G401.6 (cell line): ENCODE measurements around the gene MXRA8.

Experiments used
- FAIRE-seq: peaks from 2 replicates; lab custom pipeline; 2012; peaks lifted over from hg19 to GRCh38; lab: Jason Lieb, UNC

MXRA8 gene

DNA sequence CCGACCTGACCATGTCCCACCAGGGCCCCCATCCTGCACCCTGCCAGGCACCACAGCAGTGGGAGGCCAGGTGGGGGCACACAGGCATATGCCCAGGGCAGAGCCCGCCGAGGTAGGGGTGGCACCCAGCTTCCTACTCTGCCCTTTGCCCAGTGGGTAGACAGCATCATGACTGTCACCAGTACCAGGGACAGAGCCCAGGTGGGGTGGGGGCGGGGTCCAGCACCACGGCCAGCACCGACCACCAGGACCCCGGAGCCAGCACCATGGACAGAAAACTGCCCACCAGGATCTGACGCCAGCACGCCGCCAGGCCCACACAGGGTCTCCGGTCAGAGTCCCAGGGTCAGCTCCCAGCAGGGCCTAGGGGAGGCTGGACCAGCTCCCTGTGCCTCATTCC, 23.5 kb downstream of the MXRA8 start:
- FAIRE-seq = no peak

DNA sequence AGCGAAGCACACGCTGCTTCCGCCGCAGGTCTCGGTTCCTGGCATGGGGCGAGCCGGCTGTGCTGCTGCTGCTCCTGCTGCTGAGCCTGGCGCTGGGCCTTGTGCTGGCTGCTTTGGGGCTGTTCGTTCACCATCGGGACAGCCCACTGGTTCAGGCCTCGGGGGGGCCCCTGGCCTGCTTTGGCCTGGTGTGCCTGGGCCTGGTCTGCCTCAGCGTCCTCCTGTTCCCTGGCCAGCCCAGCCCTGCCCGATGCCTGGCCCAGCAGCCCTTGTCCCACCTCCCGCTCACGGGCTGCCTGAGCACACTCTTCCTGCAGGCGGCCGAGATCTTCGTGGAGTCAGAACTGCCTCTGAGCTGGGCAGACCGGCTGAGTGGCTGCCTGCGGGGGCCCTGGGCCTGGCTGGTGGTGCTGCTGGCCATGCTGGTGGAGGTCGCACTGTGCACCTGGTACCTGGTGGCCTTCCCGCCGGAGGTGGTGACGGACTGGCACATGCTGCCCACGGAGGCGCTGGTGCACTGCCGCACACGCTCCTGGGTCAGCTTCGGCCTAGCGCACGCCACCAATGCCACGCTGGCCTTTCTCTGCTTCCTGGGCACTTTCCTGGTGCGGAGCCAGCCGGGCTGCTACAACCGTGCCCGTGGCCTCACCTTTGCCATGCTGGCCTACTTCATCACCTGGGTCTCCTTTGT, 24.7 kb downstream of the MXRA8 start:
- no peak for FAIRE-seq

DNA sequence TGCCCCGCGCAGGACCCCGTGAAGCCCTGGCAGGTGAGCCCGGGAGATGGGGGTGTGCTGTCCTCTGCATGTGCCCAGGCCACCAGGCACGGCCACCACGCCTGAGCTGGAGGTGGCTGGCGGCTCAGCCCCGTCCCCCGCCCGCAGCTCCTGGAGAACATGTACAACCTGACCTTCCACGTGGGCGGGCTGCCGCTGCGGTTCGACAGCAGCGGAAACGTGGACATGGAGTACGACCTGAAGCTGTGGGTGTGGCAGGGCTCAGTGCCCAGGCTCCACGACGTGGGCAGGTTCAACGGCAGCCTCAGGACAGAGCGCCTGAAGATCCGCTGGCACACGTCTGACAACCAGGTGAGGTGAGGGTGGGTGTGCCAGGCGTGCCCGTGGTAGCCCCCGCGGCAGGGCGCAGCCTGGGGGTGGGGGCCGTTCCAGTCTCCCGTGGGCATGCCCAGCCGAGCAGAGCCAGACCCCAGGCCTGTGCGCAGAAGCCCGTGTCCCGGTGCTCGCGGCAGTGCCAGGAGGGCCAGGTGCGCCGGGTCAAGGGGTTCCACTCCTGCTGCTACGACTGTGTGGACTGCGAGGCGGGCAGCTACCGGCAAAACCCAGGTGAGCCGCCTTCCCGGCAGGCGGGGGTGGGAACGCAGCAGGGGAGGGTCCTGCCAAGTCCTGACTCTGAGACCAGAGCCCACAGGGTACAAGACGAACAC, 25.4 kb downstream of the MXRA8 start:
- FAIRE-seq = no peak

DNA sequence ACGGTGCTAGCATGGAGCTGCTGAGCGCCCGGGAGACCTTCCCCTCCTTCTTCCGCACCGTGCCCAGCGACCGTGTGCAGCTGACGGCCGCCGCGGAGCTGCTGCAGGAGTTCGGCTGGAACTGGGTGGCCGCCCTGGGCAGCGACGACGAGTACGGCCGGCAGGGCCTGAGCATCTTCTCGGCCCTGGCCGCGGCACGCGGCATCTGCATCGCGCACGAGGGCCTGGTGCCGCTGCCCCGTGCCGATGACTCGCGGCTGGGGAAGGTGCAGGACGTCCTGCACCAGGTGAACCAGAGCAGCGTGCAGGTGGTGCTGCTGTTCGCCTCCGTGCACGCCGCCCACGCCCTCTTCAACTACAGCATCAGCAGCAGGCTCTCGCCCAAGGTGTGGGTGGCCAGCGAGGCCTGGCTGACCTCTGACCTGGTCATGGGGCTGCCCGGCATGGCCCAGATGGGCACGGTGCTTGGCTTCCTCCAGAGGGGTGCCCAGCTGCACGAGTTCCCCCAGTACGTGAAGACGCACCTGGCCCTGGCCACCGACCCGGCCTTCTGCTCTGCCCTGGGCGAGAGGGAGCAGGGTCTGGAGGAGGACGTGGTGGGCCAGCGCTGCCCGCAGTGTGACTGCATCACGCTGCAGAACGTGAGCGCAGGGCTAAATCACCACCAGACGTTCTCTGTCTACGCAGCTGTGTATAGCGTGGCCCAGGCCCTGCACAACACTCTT, 26.2 kb downstream of the MXRA8 start:
- no peak for FAIRE-seq

DNA sequence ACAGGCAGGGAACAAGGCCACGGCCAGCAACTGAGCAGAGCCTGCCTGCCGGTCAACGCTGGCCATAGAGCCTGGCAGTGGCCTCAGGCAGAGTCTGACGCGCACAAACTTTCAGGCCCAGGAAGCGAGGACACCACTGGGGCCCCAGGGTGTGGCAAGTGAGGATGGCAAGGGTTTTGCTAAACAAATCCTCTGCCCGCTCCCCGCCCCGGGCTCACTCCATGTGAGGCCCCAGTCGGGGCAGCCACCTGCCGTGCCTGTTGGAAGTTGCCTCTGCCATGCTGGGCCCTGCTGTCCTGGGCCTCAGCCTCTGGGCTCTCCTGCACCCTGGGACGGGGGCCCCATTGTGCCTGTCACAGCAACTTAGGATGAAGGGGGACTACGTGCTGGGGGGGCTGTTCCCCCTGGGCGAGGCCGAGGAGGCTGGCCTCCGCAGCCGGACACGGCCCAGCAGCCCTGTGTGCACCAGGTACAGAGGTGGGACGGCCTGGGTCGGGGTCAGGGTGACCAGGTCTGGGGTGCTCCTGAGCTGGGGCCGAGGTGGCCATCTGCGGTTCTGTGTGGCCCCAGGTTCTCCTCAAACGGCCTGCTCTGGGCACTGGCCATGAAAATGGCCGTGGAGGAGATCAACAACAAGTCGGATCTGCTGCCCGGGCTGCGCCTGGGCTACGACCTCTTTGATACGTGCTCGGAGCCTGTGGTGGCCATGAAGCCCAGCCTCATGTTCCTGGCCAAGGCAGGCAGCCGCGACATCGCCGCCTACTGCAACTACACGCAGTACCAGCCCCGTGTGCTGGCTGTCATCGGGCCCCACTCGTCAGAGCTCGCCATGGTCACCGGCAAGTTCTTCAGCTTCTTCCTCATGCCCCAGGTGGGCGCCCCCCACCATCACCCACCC, 27.0 kb downstream of the MXRA8 start, which contains the start of gene TAS1R3:
Gene TAS1R3, plus strand, starts transcription at position 213 of the 898 bp plus-strand sequence. Its CDS starts 66 bp downstream, at position 279.
- FAIRE-seq = no peak

DNA sequence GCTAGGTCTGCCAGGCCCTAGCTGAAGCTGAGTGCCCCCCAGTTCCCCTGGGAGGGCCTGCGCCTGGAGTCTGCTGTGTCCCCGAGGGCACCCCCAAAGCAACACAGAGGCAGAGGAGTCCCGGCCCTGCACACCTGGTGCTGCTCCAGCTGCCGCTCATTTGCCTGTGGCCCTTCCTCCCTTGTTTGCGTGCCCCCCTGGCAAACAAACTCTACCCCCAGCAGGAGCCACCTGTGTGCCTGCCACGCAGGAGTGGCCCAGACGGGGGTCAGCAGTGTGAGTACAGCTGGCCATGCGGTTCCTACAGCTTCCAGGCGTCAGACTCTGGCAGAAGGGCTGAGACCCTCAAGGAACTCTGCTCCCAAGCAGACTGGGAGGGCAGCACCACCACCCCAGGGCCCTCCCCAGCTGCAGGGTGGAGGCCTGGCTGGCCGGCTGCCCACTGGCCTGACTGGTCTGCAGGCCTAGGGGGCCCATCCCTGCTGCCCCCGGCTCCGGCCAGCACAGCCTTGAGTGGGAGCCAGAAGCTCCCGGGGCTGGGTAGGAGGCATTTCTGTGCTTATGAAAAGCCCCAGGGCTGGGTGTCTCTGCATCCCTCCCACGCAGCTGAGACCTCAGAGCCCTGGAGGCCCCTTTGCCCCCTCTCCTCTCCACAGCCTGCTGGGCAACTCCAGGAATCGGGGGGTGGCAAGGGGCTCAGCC, 27.8 kb downstream of the MXRA8 start:
- no peak for FAIRE-seq

DNA sequence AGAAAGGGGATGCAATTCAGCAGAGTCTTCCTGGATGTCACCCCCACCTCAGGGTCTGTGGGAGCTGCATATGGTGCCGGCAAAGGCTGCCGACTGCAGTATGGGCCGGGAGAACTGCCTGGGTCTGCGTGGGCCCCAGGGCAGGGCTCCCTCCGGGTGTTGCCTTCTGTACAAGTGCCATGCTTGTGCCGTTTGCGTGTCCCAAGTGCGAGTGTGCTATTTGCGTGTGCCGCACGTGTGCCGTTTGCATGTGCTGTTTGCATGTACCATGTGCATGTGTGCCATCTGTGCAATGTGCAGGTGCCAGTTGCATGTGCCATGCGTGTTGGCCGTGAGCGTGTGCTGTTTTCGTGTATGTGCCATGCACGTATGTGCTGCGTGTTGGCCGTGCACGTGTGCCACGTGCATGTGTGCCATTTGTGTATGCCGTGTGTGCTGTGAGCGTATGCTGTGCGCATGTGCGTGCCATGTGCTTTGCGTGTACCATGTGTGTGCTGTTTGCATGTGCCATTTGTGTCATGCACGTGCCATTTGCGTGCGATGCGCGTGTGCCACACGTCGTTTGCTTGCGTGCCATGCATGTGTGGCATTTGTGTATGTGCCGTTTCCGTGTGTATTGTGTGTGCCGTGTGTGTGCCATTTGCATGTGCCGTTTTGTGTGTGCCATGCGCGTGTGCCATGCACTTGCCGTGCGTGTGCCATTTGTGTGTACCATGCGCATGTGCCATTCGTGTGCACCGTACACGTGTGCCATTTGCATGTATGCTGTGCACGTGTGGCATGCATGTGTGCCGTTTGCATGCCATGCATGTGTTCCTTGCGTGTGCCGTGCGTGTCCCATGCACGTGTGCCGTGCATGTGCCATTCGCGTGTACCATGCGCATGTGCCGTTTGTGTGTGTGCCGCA, 28.8 kb downstream of the MXRA8 start:
- FAIRE-seq = no peak

DNA sequence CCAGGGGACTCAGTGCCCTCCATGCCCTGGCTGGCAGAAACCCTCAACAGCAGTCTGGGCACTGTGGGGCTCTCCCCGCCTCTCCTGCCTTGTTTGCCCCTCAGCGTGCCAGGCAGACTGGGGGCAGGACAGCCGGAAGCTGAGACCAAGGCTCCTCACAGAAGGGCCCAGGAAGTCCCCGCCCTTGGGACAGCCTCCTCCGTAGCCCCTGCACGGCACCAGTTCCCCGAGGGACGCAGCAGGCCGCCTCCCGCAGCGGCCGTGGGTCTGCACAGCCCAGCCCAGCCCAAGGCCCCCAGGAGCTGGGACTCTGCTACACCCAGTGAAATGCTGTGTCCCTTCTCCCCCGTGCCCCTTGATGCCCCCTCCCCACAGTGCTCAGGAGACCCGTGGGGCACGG, 30.1 kb downstream of the MXRA8 start:
- no peak for FAIRE-seq

DNA sequence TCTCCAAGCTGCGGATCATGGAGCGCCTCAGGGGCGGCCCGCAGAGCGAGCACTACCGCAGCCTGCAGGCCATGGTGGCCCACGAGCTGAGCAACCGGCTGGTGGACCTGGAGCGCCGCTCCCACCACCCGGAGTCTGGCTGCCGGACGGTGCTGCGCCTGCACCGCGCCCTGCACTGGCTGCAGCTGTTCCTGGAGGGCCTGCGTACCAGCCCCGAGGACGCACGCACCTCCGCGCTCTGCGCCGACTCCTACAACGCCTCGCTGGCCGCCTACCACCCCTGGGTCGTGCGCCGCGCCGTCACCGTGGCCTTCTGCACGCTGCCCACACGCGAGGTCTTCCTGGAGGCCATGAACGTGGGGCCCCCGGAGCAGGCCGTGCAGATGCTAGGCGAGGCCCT, 31.1 kb downstream of the MXRA8 start:
- no peak for FAIRE-seq

DNA sequence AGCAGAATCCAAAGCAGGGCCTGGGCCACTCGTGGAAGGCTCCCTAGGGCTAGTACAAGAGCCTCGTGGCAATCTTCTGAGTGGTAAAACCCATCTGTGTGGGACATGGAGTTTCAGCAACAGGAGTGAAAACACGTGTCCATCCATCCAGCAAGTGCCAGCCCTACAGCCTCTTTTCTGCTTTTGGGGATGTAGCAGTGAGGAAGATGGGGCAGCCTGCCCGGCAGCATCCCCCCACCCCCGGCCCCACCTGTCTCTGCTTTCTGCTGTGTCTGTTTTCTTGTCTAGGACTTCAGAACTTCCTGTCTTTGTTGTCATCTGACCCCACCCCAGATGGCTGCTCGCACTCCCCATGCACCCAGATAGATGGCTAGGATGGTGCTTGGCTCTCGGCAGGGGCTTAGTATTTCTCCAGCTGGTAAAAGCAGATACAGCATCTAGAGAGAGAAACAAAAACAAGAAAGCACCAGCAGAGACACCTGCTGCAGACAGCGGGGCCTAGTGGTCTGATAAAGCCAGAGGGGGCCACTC, 32.2 kb downstream of the MXRA8 start:
- FAIRE-seq = no peak

DNA sequence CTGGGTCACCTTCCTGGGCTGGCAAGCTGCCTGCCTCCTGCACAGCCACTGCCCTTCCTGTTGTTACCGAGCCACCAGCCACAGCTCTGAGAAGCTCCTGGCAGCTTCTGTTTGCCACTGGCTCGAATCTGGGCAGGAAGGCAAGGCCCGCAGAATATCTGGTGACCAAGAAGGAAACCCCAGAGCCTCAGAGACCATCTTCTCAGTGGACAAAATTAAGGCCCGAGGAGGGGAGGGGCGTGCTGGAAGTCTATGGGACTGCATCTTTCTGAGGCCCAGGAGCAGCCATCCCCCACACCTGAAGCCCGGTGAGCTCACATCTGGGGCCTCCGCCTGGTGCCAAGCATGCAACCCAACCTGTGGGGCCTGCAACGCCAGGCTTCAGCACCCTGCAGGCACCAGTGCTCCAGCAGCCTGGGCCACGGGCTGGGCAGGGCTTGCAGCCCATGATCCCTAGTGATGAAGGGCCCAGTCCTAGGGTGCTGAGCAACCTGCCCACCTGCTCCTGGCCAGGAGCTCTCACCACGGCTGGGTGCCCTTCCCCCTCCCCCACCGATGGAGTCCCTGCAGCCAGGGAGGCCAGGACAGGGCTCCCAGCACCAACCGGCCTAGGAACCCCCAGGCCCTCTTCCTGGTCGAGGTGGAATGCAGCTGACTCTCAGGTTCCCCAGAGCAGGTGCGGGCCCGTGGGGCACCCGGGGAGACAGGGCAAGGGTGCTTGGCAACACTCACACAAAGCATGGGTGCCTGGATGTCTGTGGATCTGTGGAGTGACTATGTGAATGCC, 32.9 kb downstream of the MXRA8 start:
- FAIRE-seq = no peak

DNA sequence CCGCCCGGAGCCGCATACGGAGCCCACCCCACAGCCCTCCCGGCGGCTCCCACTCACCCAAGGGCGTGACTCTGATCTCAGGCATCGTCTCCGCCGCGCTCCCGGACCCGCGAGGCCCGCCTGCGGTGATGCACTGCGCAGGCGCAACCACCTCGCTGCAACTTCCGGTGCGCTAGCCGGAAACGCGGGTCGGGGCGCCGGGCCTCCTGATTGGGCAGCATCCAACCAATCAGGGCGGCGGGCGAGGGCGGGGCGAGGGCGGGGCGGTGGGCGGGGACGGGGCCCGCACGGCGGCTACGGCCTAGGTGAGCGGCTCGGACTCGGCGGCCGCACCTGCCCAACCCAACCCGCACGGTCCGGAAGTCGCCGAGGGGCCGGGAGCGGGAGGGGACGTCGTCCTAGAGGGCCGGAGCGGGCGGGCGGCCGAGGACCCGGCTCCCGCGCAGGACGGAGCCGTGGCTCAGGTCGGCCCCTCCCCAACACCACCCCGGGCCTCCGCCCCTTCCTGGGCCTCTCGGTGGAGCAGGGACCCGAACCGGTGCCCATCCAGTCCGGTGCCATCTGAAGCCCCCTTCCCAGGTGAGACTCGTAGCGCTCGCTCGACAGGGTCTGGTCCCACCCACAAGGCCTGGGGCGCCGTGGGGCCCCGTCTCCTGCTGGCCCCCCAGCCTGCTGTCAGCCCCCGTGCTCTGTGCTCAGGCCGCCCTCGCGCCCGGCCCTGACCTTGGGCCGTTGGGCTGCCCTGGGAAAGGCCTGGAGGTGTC, 33.6 kb downstream of the MXRA8 start, which contains the start of the genes CPTP and INTS11:
Gene CPTP, plus strand, starts transcription at position 279 of the 764 bp plus-strand sequence. CDS start 2,109 bp downstream, outside the sequence.
Gene INTS11, minus strand, starts transcription at position 137 of the 764 bp plus-strand sequence. Its CDS starts 52 bp downstream, at position 85.
- no peak for FAIRE-seq

DNA sequence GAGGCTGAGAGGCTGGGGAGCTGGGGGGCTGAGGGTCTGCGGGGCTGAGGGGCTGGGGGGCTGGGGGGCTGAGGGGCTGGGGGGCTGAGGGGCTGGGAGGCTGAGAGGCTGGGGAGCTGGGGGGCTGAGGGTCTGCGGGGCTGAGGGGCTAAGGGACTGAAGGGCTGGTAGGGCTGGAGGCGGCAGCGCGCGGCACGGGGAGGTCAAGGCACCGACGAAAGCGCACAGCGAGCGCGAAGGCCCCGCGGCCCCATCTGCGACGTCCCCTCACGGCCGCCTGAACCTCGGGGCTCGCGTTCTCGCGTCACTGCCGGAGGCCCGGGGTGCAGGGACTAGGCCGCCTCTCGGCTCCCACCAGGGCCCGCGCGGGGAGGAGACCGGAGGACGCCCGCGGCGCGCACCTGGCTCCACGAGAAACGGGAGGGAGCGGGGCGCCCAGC, 34.3 kb downstream of the MXRA8 start:
- FAIRE-seq = no peak

DNA sequence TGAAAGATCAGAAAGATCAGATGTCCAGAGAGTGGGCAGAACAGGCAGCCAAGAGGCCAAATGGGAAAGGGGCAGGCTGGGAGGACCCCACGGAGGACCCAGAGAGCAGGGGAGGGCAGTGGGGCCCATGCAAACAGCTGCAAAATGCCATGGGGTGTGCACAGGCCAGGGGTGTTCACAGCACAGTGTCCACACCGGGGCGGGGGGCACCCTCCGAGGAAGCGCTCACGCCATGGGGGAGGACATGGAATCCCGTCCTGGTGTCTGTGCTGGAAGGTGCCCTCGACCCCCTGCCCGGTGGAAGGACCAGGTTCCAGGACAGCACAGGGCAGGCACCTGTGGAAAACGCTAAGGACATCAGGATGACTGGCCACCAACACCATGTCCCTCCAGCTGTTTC, 35.4 kb downstream of the MXRA8 start:
- no peak for FAIRE-seq

DNA sequence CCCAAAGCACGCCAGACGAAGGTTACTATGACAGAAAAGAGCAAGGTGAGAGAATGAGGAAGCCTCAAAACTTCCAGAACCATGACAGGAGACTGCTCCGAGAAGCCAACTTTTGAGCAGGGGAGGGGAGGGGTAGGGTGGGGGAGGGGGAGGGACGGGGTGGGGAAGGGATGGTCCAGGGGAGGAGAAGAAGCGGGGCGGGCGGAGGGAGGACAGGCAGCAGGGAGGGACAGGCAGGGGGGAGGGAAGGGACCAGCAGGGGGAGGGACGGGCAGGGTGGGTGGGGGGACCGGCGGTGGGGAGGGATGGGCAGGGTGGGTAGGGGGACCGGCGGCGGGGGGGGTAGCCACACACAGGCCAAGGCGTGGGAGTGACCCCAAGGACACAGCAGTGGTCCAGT, 35.9 kb downstream of the MXRA8 start:
- FAIRE-seq = no peak

DNA sequence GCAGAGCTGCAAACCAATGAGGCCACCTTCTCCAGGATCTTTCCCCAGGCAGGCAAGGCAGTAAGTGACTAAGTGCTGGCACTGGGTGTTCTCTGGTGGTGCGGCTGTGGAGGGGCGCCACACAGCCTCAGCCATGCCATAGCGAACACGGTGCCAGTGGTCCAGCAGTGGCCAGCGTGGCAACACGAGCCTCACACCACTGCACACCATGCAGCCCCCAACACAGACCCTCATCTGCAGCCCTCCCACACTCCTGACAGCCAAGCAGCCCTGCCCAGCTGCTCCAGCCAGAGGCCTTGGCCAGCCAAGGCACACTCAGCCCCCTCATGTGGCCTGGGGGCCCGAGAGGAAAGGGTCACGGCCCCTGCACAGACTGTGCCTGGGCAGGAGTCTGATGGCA, 36.9 kb downstream of the MXRA8 start:
- FAIRE-seq = no peak

DNA sequence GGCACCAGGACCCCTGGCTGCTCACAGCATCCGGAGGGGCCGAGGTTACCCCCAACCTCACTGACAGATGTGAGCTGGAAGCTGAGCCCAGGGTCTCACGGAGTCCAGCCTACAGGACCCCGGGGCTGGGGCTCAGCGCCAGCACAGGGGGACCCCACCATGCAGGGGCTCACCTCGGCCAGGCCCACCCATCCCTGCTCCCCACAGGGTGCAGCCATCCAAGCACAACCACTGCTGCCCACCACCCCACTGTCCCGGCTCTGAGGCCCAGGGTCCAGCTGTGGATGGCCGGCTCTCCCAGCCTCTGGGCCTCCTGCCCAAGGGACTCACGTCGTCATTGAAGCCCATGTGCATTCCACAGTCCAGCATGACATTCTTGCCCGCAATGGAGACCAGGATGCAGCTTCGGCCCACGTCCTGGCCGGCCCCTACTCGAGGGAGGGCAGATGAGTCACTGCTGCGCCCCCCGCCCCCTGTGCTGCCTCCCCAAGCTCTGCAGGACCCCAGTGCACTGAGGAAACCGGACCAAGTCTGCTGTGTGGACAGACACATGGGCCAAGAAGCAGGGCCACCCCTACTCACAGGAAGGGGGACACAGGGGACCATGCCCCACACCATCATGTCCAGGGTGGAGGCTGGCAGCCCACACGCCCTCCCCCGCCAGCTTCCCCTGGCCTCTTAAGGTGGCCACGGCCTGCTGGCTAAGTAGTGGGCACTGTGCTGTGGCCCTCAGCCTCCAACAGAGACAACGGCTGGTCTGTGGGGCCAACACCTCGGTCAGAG, 37.5 kb downstream of the MXRA8 start:
- no peak for FAIRE-seq

DNA sequence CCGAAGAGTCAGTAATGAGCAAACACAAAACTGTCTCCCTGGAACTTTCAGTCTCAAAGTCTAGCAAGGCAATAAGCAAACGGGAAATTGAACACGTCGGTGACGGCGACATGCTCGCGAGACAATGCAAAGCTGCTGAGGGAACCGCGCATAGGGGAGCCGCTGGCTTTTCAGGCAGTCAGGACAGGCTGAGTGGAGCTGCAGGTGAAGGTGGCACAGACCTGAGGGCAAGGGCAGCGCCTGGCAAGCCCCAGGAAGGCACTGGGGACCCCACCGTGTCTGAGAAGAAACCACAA, 38.8 kb downstream of the MXRA8 start:
- FAIRE-seq = no peak
